ENCODE results near the gene RBP7.

Gene RBP7

DNA sequence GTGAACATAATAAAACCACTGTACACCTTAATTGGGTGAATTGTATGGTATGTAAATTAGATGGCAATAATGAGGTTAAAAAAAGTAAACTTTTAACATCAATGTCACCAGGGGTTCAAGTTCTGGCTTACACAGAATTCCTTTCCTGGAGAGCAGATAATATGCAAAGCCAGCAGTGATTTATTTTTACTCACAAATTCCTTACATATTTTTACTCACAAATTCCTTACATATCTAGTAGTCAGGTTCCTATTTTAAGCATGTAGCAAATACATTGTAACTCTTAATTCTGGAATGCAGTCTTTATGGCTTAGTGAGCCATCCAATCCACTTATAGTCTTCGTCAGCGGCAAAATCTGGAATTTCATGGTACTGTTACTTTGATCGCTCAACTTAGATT is 34.4 kb downstream of the RBP7 start:
- TF ChIP-seq, protein P1, sequence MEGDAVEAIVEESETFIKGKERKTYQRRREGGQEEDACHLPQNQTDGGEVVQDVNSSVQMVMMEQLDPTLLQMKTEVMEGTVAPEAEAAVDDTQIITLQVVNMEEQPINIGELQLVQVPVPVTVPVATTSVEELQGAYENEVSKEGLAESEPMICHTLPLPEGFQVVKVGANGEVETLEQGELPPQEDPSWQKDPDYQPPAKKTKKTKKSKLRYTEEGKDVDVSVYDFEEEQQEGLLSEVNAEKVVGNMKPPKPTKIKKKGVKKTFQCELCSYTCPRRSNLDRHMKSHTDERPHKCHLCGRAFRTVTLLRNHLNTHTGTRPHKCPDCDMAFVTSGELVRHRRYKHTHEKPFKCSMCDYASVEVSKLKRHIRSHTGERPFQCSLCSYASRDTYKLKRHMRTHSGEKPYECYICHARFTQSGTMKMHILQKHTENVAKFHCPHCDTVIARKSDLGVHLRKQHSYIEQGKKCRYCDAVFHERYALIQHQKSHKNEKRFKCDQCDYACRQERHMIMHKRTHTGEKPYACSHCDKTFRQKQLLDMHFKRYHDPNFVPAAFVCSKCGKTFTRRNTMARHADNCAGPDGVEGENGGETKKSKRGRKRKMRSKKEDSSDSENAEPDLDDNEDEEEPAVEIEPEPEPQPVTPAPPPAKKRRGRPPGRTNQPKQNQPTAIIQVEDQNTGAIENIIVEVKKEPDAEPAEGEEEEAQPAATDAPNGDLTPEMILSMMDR (IDR thresholded peaks at IDR 0.05; ENCODE audit: insufficient read depth, low read depth, low read length, missing control alignments): no peak
- H3K4me3 ChIP-seq (ENCODE audit: low read length): no peak overlapping the region
- DNase-seq (ENCODE audit: low read depth): peak; percentile 37

DNA sequence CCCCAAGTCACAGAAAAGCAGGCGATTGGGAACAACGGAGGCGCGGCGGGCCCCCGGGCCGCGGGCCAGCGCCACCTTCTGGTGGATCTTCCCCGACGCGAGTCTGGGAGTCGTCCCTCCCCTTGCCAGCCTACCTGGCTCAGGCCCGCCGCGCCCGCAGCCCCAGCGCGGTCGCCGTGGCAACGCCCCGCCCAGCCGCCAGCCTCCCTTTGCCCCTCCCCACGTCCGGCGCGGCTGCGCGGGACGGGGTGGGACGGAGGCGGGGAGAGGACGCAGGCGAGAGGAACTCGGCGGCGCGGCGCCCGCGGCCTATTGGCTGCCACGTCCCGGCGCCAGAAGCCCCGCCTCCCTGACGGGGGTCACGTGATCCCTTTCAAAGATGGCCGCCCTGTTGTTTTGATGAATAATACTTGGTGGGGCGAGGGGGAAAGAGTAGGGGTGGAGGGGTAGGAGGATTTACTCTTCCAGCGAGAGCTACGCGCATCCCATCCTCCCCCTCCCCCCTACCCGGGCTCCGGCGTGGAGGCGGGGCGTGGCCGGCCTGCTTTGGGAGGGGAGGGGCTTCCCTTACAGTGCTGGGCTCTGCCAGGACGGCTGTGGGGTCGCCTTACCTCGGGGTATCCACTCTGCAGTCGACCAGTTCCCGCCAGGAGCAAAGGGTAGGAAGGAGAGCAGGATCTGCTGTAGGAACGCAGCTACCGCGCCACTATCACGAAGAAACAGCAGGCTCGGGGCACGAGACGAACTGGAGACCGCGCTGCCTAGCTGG is 35.7 kb downstream of the RBP7 start, which contains the start of gene UBE4B:
TSS of gene UBE4B (plus strand) at position 369 of the 769 bp plus-strand sequence. CDS start 713 bp downstream, outside the sequence.
- TF ChIP-seq, protein P1 (IDR thresholded peaks at IDR 0.05; ENCODE audit: insufficient read depth, low read depth, low read length, missing control alignments): peak; percentile 75
- peak within 1 kb of the TSS; percentile 98 for H3K4me3 ChIP-seq (ENCODE audit: low read length)
- DNase-seq (ENCODE audit: low read depth): peak; percentile 99

DNA sequence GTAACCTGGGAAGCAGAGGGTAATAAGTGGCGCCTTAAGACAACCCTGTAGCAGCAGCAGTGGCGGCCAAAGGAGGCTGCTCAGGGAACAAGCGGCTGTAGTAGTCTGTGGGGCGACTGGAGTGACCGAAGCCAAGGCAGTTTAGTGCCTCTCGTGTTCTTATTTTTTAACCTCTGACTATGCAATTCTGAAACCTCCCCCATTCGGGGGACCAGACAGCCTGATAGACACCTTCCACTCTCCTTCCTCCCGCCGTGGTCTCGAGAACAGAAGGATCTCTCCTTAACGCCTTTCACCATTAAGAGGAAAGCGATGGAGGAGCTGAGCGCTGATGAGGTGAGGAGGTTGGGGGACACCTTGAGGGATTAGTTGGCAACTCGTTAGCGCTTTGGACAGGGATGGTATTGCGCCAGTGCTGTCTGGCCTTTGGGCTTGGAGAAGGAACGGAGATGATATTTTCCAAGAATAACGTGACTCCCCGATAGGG is 36.4 kb downstream of the RBP7 start:
- DNase-seq (ENCODE audit: low read depth): peak; percentile 61
- peak overlapping the region; percentile 98 for H3K4me3 ChIP-seq (ENCODE audit: low read length)
- TF ChIP-seq, protein P1 (IDR thresholded peaks at IDR 0.05; ENCODE audit: insufficient read depth, low read depth, low read length, missing control alignments): no peak

DNA sequence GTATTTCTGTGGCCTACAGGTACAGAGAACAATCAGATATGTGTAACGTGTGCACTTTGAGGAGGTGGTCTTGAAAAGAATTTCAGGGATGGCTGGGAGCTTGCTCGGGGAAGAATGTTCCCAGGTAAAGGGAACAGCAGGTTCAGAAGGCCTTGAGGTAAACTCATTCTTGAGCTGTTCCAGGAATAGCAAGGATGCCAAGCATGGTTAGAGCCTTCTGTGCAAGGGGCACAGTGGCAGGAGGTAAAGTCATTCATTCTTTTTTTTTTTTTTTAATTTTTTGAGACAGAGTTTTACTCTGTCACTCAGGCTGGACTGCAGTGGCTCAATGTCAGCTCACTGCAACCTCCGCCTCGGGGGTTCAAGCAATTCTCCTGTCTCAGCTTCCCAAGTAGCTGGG is 45.7 kb downstream of the RBP7 start:
- TF ChIP-seq, protein P1 (IDR thresholded peaks at IDR 0.05; ENCODE audit: insufficient read depth, low read depth, low read length, missing control alignments): no peak
- H3K4me3 ChIP-seq (ENCODE audit: low read length): no peak overlapping the region
- no peak for DNase-seq (ENCODE audit: low read depth)

DNA sequence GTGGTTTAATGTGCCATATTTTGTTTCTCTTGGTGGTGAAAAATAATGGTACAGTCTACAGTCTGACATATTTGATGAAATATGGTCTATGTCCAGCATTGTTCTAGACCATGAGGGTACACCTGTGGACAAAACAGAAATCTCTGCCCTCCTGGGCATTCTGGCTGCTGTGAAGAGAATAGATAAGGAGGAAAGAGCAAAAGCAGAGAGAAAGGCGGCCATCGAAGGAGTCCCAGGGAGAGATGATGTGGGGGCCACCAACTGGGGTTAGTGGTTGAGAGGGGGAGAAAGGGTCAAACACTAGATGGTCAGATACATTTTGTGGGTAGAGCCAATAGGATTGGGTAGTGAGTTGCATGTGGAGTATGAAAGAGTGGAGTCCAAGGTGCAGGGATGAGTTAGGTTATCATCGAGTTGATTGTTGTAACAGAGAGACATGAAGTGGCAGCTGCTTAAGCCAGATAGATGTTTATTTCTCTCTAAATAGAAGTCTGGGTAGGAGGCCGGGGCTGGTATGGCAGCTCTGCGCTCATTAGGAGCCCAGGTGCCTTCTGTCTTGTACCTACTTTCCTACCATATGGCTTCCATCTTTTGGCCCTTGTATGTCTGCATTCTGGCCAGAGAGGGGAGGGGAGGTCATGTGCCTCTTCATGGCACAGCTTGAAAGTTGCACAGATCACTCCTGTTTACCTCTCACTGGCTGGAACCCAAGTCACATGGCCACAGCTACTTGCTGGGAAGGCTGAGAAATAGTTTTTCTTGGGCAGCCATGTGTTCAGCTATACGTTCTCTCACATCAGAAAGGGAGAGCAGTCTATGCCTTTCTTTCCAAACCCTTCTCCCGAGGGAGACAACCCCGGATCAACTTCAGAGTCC is 48.7 kb downstream of the RBP7 start:
- no peak for DNase-seq (ENCODE audit: low read depth)
- H3K4me3 ChIP-seq (ENCODE audit: low read length): no peak overlapping the region
- TF ChIP-seq, protein P1 (IDR thresholded peaks at IDR 0.05; ENCODE audit: insufficient read depth, low read depth, low read length, missing control alignments): no peak

DNA sequence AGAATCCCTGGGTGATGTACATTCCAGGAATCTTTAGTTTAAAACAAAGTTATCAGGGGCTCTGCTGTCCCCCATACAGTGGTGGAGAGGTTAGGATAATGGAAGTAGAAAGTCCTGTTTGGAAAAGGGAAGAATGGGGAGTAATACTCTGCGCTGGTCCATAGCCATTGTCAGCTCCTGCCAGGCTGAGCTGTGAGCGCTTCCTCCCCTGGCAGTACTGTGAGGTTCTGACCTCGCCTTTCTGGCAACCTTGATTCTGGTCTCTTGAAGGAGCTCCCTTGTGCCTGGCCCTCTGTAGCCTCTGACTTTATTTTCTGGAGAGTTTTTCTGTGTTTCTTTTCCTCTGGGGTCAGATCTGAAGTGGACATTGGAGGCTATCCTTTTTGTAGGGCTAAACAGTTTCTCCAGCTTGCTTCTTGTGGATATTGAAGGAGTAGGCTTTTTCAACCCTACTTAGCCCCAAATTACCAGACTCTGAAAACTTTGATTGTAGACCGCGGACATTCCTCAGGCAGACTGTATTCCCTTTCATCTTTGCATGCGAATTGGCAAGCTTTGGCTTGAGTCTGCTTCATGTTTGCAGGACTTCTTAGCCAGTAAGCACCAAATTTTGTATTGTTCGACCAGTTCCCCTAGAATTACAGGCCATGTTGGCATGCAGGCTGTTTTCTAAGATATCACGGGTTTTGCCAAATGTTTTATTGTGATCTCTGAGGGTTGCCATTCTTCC is 49.5 kb downstream of the RBP7 start:
- TF ChIP-seq, protein P1 (IDR thresholded peaks at IDR 0.05; ENCODE audit: insufficient read depth, low read depth, low read length, missing control alignments): no peak
- H3K4me3 ChIP-seq (ENCODE audit: low read length): no peak overlapping the region
- no peak for DNase-seq (ENCODE audit: low read depth)

Measured in epithelial cell of esophagus (primary cell).